Liver (tissue), 9 donors: ENCODE results near the gene FEZ2. TPM values are rescaled to one million over a fixed set of nuclear protein-coding genes. Genes with fewer than 3 reads are reported as not detected.

Experiments
- DNase-seq: peaks from one replicate; pipeline ENCODE4 v3.0.0-alpha.2; 2017; ENCODE audit warnings: low spot score
- H3K27ac ChIP-seq, 2 donors: one replicate each; pipeline ENCODE4 v1.7.0; 2013; ENCODE audit warnings: inconsistent platforms in 2 of 2, low read length in 2 of 2, control low read depth in 1 of 2, low read depth in 1 of 2, mild to moderate bottlenecking in 1 of 2
- H3K27me3 ChIP-seq, 4 donors: one replicate each; pipeline versions ENCODE4 v1.6.1 to v1.7.0; 2013; ENCODE audit warnings: low read length in 3 of 4, inconsistent platforms in 1 of 4, mild to moderate bottlenecking in 1 of 4, moderate library complexity in 1 of 4; ENCODE audit not compliant: control insufficient read depth in 4 of 4, insufficient read depth in 4 of 4
- H3K36me3 ChIP-seq, 4 donors: one replicate each; pipeline versions ENCODE4 v1.6.1 to v1.7.0; 2013; ENCODE audit warnings: low read length in 3 of 4, mild to moderate bottlenecking in 3 of 4, low read depth in 1 of 4, moderate library complexity in 1 of 4; ENCODE audit not compliant: control insufficient read depth in 4 of 4, insufficient read depth in 3 of 4
- H3K4me1 ChIP-seq, 4 donors: one replicate each; pipeline versions ENCODE4 v1.6.1 to v1.7.0; 2013; ENCODE audit warnings: low read length in 3 of 4, mild to moderate bottlenecking in 3 of 4, moderate library complexity in 1 of 4; ENCODE audit not compliant: control insufficient read depth in 4 of 4, insufficient read depth in 4 of 4
- H3K4me3 ChIP-seq, 3 donors: one replicate each; pipeline versions ENCODE4 v1.6.1 to v1.7.0; 2013; ENCODE audit warnings: low read length in 3 of 3, control low read depth in 1 of 3, low read depth in 1 of 3, mild to moderate bottlenecking in 1 of 3
- H3K9ac ChIP-seq, 2 donors: one replicate each; pipeline ENCODE4 v1.7.0; 2013; ENCODE audit warnings: low read length in 2 of 2, mild to moderate bottlenecking in 2 of 2, moderate library complexity in 2 of 2, control low read depth in 1 of 2, low read depth in 1 of 2
- H3K9me3 ChIP-seq, 4 donors: one replicate each; pipeline versions ENCODE4 v1.6.1 to v1.7.0; 2013; ENCODE audit warnings: low read length in 3 of 4; ENCODE audit not compliant: control insufficient read depth in 4 of 4
- CTCF ChIP-seq: fragments of 150-350 bp; IDR thresholded peaks from 2 replicates; pipeline ENCODE4 v1.5.1; 2017; ENCODE audit warnings: improper control_type of control experiment, low read depth, low read length; ENCODE audit not compliant: missing input control
- EGR1 ChIP-seq, 2 donors: IDR thresholded peaks; 2 replicates each; pipeline ENCODE4 v1.6.1; 2016 to 2018; ENCODE audit warnings: antibody characterized with exemption in 2 of 2, low read depth in 2 of 2
- GABPA ChIP-seq, 2 donors: IDR thresholded peaks in 1 of 2; conservative IDR thresholded peaks in 1 of 2; 2 replicates each; pipeline ENCODE4 v1.6.1; 2016; ENCODE audit warnings: antibody characterized with exemption in 2 of 2, mild to moderate bottlenecking in 1 of 2, moderate library complexity in 1 of 2
- MAX ChIP-seq: IDR thresholded peaks from 2 replicates; pipeline ENCODE4 v1.6.1; 2016; ENCODE audit warnings: antibody characterized with exemption
- NR2F2 ChIP-seq: IDR thresholded peaks from 2 replicates; pipeline ENCODE4 v1.6.1; 2016; ENCODE audit warnings: antibody characterized with exemption
- RAD21 ChIP-seq, 2 donors: IDR thresholded peaks; 2 replicates each; pipeline ENCODE4 v1.6.1; 2016; ENCODE audit warnings: antibody characterized with exemption in 2 of 2, mild to moderate bottlenecking in 2 of 2
- RXRA ChIP-seq, 2 donors: IDR thresholded peaks; 2 replicates each; pipeline ENCODE4 v1.6.1; 2017 to 2018; ENCODE audit warnings: antibody characterized with exemption in 2 of 2, mild to moderate bottlenecking in 1 of 2
- SP1 ChIP-seq: IDR thresholded peaks from 2 replicates; pipeline ENCODE4 v1.6.1; 2018; ENCODE audit warnings: antibody characterized with exemption, mild to moderate bottlenecking
- TAF1 ChIP-seq: conservative IDR thresholded peaks from 2 replicates; pipeline ENCODE4 v1.6.1; 2016; ENCODE audit warnings: antibody characterized with exemption, mild to moderate bottlenecking
- YY1 ChIP-seq: IDR thresholded peaks from 2 replicates; pipeline ENCODE4 v1.6.1; 2016; ENCODE audit warnings: antibody characterized with exemption, mild to moderate bottlenecking
- ZBTB33 ChIP-seq: IDR thresholded peaks from 2 replicates; pipeline ENCODE4 v1.6.1; 2016; ENCODE audit warnings: antibody characterized with exemption
- WGBS: extraction: QIAGEN DNeasy Blood & Tissue Kit; methylation state at CpG from one replicate; pipeline ENCODE4 v1.1.7; 2013; 5-methylcytosine and 5-hydroxymethylcytosine counted together
- polyA plus RNA-seq, 2 donors: library from polyadenylated mRNA; stranded (reverse) in 1 of 2; unstranded in 1 of 2; fragments of 200-250 nt in 1 of 2; fragments of >200 nt in 1 of 2; fragmentation: Nextera tagmentation in 1 of 2; extraction: Ambion mirVana in 1 of 2; gene quantifications; one replicate each; pipeline versions ENCODE4 v1.2.1 to v1.2.3, GENCODE V29; 2013 to 2015
- total RNA-seq, 2 donors: library from RNA; depleted of rRNA; stranded (reverse); fragments of >200 nt; gene quantifications; one replicate each; pipeline ENCODE4 v1.2.3, GENCODE V29; 2014
- donor health status: healthy.
- donor health status: healthy.
- donor health status: healthy.
- donor health status: healthy.
- donor health status: healthy.

Gene FEZ2
- total and polyA plus RNA-seq, 4 donors: 11.9 to 16.1 (median 14.1) TPM

- H3K27me3 ChIP-seq: no peaks in the 10 kb centered on the region
Measured at GRCh38 chr2:36535099-36535498, 62.9 kb downstream of the FEZ2 start.

GRCh38 chr2:36534275-36534799 lies 63.6 kb downstream of the FEZ2 start:
- DNase-seq: no peak
- no peak overlapping the region for H3K9ac ChIP-seq
- H3K4me3 ChIP-seq: no peak overlapping the region
- no peaks in the 10 kb centered on the region for H3K27me3 ChIP-seq
- no peaks in the 10 kb centered on the region for H3K4me1 ChIP-seq
- H3K27ac ChIP-seq: no peak overlapping the region
- H3K9me3 ChIP-seq: no peaks in the 10 kb centered on the region
- no peaks in the 10 kb centered on the region for H3K36me3 ChIP-seq
- TF ChIP-seq GABPA (IDR thresholded peaks at IDR 0.05 in 1 of 2, conservative IDR thresholded peaks at IDR 0.05 in 1 of 2): no peak

More at GRCh38 chr2:36535099-36535498, 62.9 kb downstream of the FEZ2 start:
- no peak overlapping the region for H3K27ac ChIP-seq
- H3K36me3 ChIP-seq: no peaks in the 10 kb centered on the region
- TF ChIP-seq RXRA (IDR thresholded peaks at IDR 0.05) (no peak), CTCF (no peak), NR2F2 (no peak)
- WGBS: 95% methylated on average over 2 of the region's 2 CpGs
- H3K9ac ChIP-seq: no peak overlapping the region
- DNase-seq: no peak
- H3K9me3 ChIP-seq: no peaks in the 10 kb centered on the region
- H3K4me3 ChIP-seq: no peak overlapping the region
- H3K4me1 ChIP-seq: no peaks in the 10 kb centered on the region

GRCh38 chr2:36530983-36531354 lies 67.0 kb downstream of the FEZ2 start:
- peaks cover 0 to 2% (median 0%) of the 10 kb centered on the region in 4 donors for H3K36me3 ChIP-seq
- 89% methylated on average over 3 of the region's 3 CpGs for WGBS
- no peak overlapping the region for H3K9ac ChIP-seq
- no peaks in the 10 kb centered on the region for H3K9me3 ChIP-seq
- H3K4me3 ChIP-seq: no peak overlapping the region
- no peak for TF ChIP-seq YY1
- TF ChIP-seq SP1: no peak
- no peak for TF ChIP-seq MAX
- no peak for TF ChIP-seq NR2F2
- no peak for TF ChIP-seq TAF1
- TF ChIP-seq EGR1 (IDR thresholded peaks at IDR 0.05; ENCODE audit: low read depth in 2 of 2): no peak
- TF ChIP-seq ZBTB33: no peak
- no peak for TF ChIP-seq RAD21 (IDR thresholded peaks at IDR 0.05)
- TF ChIP-seq CTCF: no peak
- TF ChIP-seq RXRA (IDR thresholded peaks at IDR 0.05): no peak
- no peak for TF ChIP-seq GABPA (IDR thresholded peaks at IDR 0.05 in 1 of 2, conservative IDR thresholded peaks at IDR 0.05 in 1 of 2)
- H3K27ac ChIP-seq: no peak overlapping the region
- DNase-seq: no peak
- H3K27me3 ChIP-seq: no peaks in the 10 kb centered on the region
- H3K4me1 ChIP-seq: no peaks in the 10 kb centered on the region
